Measurements from ENCODE around the gene SEPTIN11. TPM values are rescaled to one million over a fixed set of nuclear protein-coding genes. Genes with fewer than 3 reads are reported as not detected.

The SEPTIN11 gene
- polyA plus RNA-seq, 1 donor (not counting 4 experiments of a cell fraction or from before 2014, with no cell fraction given), result 99.3 TPM

GRCh38 chr4:76952656-76953582 lies 3.4 kb downstream of the SEPTIN11 start:
- Histone ChIP-seq H3K4me2 (ENCODE audit: control insufficient read depth, extremely low read depth, insufficient read depth, low read depth, low read length) (no peak overlapping the region), H3K4me3 (ENCODE audit: control insufficient read depth in 2 of 3, extremely low read depth in 1 of 3, insufficient read depth in 2 of 3, low read depth in 1 of 3, low read length in 3 of 3) (no peak overlapping the region), H3K9me1 (ENCODE audit: control insufficient read depth, extremely low read depth, insufficient read depth, low read length) (no peaks in the 10 kb centered on the region), H3K27me3 (ENCODE audit: control insufficient read depth, extremely low read depth, insufficient read depth, low read length) (no peaks in the 10 kb centered on the region), H3K4me1 (ENCODE audit: control insufficient read depth, extremely low read depth, insufficient read depth, low read length) (peaks cover 16% of the 10 kb centered on the region), H4K20me1 (ENCODE audit: control insufficient read depth, extremely low read depth, insufficient read depth, low read length) (no peaks in the 10 kb centered on the region), H3K36me3 (ENCODE audit: control insufficient read depth in 2 of 2, extremely low read depth in 1 of 2, insufficient read depth in 2 of 2, low read length in 2 of 2) (peaks cover 0 to 1% of the 10 kb centered on the region in 2 experiments), H3K79me2 (ENCODE audit: control insufficient read depth, insufficient read depth, low read length) (peaks cover 80% of the 10 kb centered on the region), H3K9ac (ENCODE audit: control insufficient read depth, extremely low read depth, insufficient read depth, low read length) (no peak overlapping the region), H2AFZ (ENCODE audit: control insufficient read depth, low read length) (no peak overlapping the region), H3K27ac (ENCODE audit: control insufficient read depth, insufficient read depth, low read length) (no peak overlapping the region), H3K9me3 (ENCODE audit: control insufficient read depth, low read depth, low read length) (no peaks in the 10 kb centered on the region)
- TF ChIP-seq, protein P1, sequence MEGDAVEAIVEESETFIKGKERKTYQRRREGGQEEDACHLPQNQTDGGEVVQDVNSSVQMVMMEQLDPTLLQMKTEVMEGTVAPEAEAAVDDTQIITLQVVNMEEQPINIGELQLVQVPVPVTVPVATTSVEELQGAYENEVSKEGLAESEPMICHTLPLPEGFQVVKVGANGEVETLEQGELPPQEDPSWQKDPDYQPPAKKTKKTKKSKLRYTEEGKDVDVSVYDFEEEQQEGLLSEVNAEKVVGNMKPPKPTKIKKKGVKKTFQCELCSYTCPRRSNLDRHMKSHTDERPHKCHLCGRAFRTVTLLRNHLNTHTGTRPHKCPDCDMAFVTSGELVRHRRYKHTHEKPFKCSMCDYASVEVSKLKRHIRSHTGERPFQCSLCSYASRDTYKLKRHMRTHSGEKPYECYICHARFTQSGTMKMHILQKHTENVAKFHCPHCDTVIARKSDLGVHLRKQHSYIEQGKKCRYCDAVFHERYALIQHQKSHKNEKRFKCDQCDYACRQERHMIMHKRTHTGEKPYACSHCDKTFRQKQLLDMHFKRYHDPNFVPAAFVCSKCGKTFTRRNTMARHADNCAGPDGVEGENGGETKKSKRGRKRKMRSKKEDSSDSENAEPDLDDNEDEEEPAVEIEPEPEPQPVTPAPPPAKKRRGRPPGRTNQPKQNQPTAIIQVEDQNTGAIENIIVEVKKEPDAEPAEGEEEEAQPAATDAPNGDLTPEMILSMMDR (optimal IDR thresholded peaks at IDR 0.05 in 1 of 3, IDR thresholded peaks at IDR 0.05 in 1 of 3, conservative IDR thresholded peaks at IDR 0.05 in 1 of 3; ENCODE audit: extremely low read depth in 1 of 3, insufficient read depth in 2 of 3, low read length in 3 of 3), result no peak
- no peak for TF ChIP-seq EZH2 (IDR thresholded peaks at IDR 0.05; ENCODE audit: low read length)
- FAIRE-seq, result no peak
- DNase-seq (ENCODE audit: low read depth, low spot score), result no peak
- dilution Hi-C loops (cut with MboI; ENCODE audit: extremely low pct_ligation_motif_present, low sequenced_read_pairs), result no loop called here

DNA sequence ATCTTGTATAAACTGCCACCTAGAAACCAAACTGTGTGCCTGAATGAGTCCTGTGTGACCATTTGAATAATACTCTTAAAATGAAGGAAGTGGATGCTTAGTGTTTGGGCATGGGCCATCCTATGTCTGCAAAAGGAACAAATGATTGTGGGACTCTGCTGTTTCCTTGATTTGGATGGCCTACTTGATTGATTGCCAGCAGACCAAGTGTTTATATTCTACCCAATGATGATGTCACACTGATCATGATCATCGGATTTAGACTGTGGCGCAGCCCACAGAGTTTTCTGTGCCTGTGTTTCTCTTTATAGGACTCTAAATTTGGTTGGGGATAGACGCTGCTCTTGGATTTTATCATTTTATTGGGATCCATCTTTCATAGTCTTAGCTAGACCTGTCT lies 4.4 kb downstream of the SEPTIN11 start:
- Histone ChIP-seq H3K9me1 (ENCODE audit: control insufficient read depth, extremely low read depth, insufficient read depth, low read length) (no peaks in the 10 kb centered on the region), H3K9me3 (ENCODE audit: control insufficient read depth, low read depth, low read length) (no peaks in the 10 kb centered on the region), H4K20me1 (ENCODE audit: control insufficient read depth, extremely low read depth, insufficient read depth, low read length) (no peaks in the 10 kb centered on the region), H2AFZ (ENCODE audit: control insufficient read depth, low read length) (no peak overlapping the region), H3K79me2 (ENCODE audit: control insufficient read depth, insufficient read depth, low read length) (peaks cover 79% of the 10 kb centered on the region), H3K9ac (ENCODE audit: control insufficient read depth, extremely low read depth, insufficient read depth, low read length) (no peak overlapping the region), H3K27me3 (ENCODE audit: control insufficient read depth, extremely low read depth, insufficient read depth, low read length) (no peaks in the 10 kb centered on the region), H3K4me3 (ENCODE audit: control insufficient read depth in 2 of 3, extremely low read depth in 1 of 3, insufficient read depth in 2 of 3, low read depth in 1 of 3, low read length in 3 of 3) (no peak overlapping the region), H3K36me3 (ENCODE audit: control insufficient read depth in 2 of 2, extremely low read depth in 1 of 2, insufficient read depth in 2 of 2, low read length in 2 of 2) (peaks cover 0 to 3% of the 10 kb centered on the region in 2 experiments), H3K4me2 (ENCODE audit: control insufficient read depth, extremely low read depth, insufficient read depth, low read depth, low read length) (no peak overlapping the region), H3K4me1 (ENCODE audit: control insufficient read depth, extremely low read depth, insufficient read depth, low read length) (peaks cover 9% of the 10 kb centered on the region), H3K27ac (ENCODE audit: control insufficient read depth, insufficient read depth, low read length) (no peak overlapping the region)
- dilution Hi-C loops (cut with MboI; ENCODE audit: extremely low pct_ligation_motif_present, low sequenced_read_pairs), result no loop called here
- DNase-seq (ENCODE audit: low read depth, low spot score), result no peak
- TF ChIP-seq, protein P1 (optimal IDR thresholded peaks at IDR 0.05 in 1 of 3, IDR thresholded peaks at IDR 0.05 in 1 of 3, conservative IDR thresholded peaks at IDR 0.05 in 1 of 3; ENCODE audit: extremely low read depth in 1 of 3, insufficient read depth in 2 of 3, low read length in 3 of 3), result no peak
- TF ChIP-seq EZH2 (IDR thresholded peaks at IDR 0.05; ENCODE audit: low read length), result no peak
- no peak for FAIRE-seq

Measured in keratinocyte (primary cell).